Ectodermal cell (in vitro differentiated cells): ENCODE results near the gene BMP15.

ENCODE experiments used
- H3K27ac ChIP-seq: 2 replicates; pipeline ENCODE4 v1.7.0; 2013; ENCODE audit warnings: mild to moderate bottlenecking, low read depth, low read length; ENCODE audit not compliant: insufficient read depth, poor library complexity, severe bottlenecking
- H3K27me3 ChIP-seq: 2 replicates; pipeline ENCODE4 v1.7.0; 2013; ENCODE audit warnings: mild to moderate bottlenecking, low read length; ENCODE audit not compliant: insufficient read depth, control insufficient read depth, poor library complexity, severe bottlenecking
- H3K36me3 ChIP-seq: one replicate; pipeline ENCODE4 v1.7.0; 2013; ENCODE audit warnings: low read length; ENCODE audit not compliant: control insufficient read depth, insufficient read depth
- H3K4me1 ChIP-seq: one replicate; pipeline ENCODE4 v1.7.0; 2013; ENCODE audit warnings: low read length; ENCODE audit not compliant: control insufficient read depth, insufficient read depth
- H3K4me3 ChIP-seq: 2 replicates; pipeline ENCODE4 v1.7.0; 2013; ENCODE audit warnings: low read depth, low read length, control low read depth; ENCODE audit not compliant: insufficient read depth
- H3K9me3 ChIP-seq: 2 replicates; pipeline ENCODE4 v1.7.0; 2013; ENCODE audit warnings: mild to moderate bottlenecking, low read length, moderate library complexity; ENCODE audit not compliant: control insufficient read depth
- WGBS, 2 experiments: methylation state at CpG; one replicate each; pipeline ENCODE4 v1.1.7; 2013; ENCODE audit warnings: missing lambda C conversion rate in 2 of 2; 5-methylcytosine and 5-hydroxymethylcytosine counted together

BMP15 gene

GRCh38 chrX:50893466-50893865 is 17.1 kb upstream of the BMP15 start:
- Histone ChIP-seq H3K4me1 (no peaks in the 10 kb centered on the region), H3K36me3 (no peaks in the 10 kb centered on the region), H3K27me3 (no peaks in the 10 kb centered on the region), H3K4me3 (no peak overlapping the region), H3K9me3 (no peaks in the 10 kb centered on the region), H3K27ac (no peak overlapping the region)
- 0% methylated on average over 1 of the region's 1 CpG; no CpG with 5 or more reads in 1 of the 2 experiments for WGBS, 2 experiments

- 96 to 97% methylated on average over 17 of the region's 17 CpGs for WGBS, 2 experiments
- H3K4me3 ChIP-seq: no peak overlapping the region
- no peaks in the 10 kb centered on the region for H3K36me3 ChIP-seq
- H3K27ac ChIP-seq: no peak overlapping the region
- H3K27me3 ChIP-seq: no peaks in the 10 kb centered on the region
- H3K9me3 ChIP-seq: no peaks in the 10 kb centered on the region
- no peaks in the 10 kb centered on the region for H3K4me1 ChIP-seq
Measured at GRCh38 chrX:50905334-50905733, 5.2 kb upstream of the BMP15 start.

- H3K27me3 ChIP-seq: no peaks in the 10 kb centered on the region
- H3K9me3 ChIP-seq: no peaks in the 10 kb centered on the region
- no peak overlapping the region for H3K27ac ChIP-seq
- H3K4me1 ChIP-seq: no peaks in the 10 kb centered on the region
- no peaks in the 10 kb centered on the region for H3K36me3 ChIP-seq
- no peak overlapping the region for H3K4me3 ChIP-seq
Measured at GRCh38 chrX:50913520-50913919, 3.0 kb downstream of the BMP15 start.

GRCh38 chrX:50920132-50920531 is 9.6 kb downstream of the BMP15 start:
- H3K4me1 ChIP-seq: no peaks in the 10 kb centered on the region
- no peaks in the 10 kb centered on the region for H3K27me3 ChIP-seq
- no peaks in the 10 kb centered on the region for H3K9me3 ChIP-seq
- H3K27ac ChIP-seq: no peak overlapping the region
- no peak overlapping the region for H3K4me3 ChIP-seq
- no peaks in the 10 kb centered on the region for H3K36me3 ChIP-seq

- Histone ChIP-seq H3K27me3 (no peaks in the 10 kb centered on the region), H3K4me1 (no peaks in the 10 kb centered on the region), H3K9me3 (no peaks in the 10 kb centered on the region), H3K36me3 (no peaks in the 10 kb centered on the region), H3K27ac (no peak overlapping the region), H3K4me3 (no peak overlapping the region)
Measured at GRCh38 chrX:50927127-50927526, 16.6 kb downstream of the BMP15 start.

GRCh38 chrX:50941638-50942037 is 31.1 kb downstream of the BMP15 start:
- H3K9me3 ChIP-seq: no peaks in the 10 kb centered on the region
- no peaks in the 10 kb centered on the region for H3K4me1 ChIP-seq
- H3K4me3 ChIP-seq: no peak overlapping the region
- H3K27me3 ChIP-seq: no peaks in the 10 kb centered on the region
- H3K27ac ChIP-seq: no peak overlapping the region
- WGBS, 2 experiments: 90 to 99% methylated on average over 3 of the region's 3 CpGs
- H3K36me3 ChIP-seq: no peaks in the 10 kb centered on the region

- WGBS, 2 experiments: 97% methylated on average over 2 of the region's 2 CpGs; no CpG with 5 or more reads in 1 of the 2 experiments
- Histone ChIP-seq H3K9me3 (no peaks in the 10 kb centered on the region), H3K27me3 (no peaks in the 10 kb centered on the region), H3K4me3 (no peak overlapping the region), H3K4me1 (no peaks in the 10 kb centered on the region), H3K36me3 (no peaks in the 10 kb centered on the region), H3K27ac (no peak overlapping the region)
Measured at GRCh38 chrX:50942471-50942870, 31.9 kb downstream of the BMP15 start.

GRCh38 chrX:50952406-50952805 is 41.9 kb downstream of the BMP15 start:
- Histone ChIP-seq H3K9me3 (no peaks in the 10 kb centered on the region), H3K4me3 (no peak overlapping the region), H3K4me1 (no peaks in the 10 kb centered on the region), H3K27ac (no peak overlapping the region), H3K27me3 (no peaks in the 10 kb centered on the region), H3K36me3 (no peaks in the 10 kb centered on the region)
- WGBS, 2 experiments: 94 to 100% methylated on average over 1 of the region's 1 CpG

- no peak overlapping the region for H3K4me3 ChIP-seq
Measured at GRCh38 chrX:50953832-50954231, 43.3 kb downstream of the BMP15 start.

GRCh38 chrX:50962156-50962555 is 51.6 kb downstream of the BMP15 start:
- Histone ChIP-seq H3K9me3 (no peaks in the 10 kb centered on the region), H3K4me3 (no peak overlapping the region), H3K36me3 (no peaks in the 10 kb centered on the region), H3K27me3 (no peaks in the 10 kb centered on the region), H3K4me1 (no peaks in the 10 kb centered on the region), H3K27ac (no peak overlapping the region)
- WGBS, 2 experiments: 65 to 66% methylated on average over 3 of the region's 3 CpGs

More at GRCh38 chrX:50953832-50954231, 43.3 kb downstream of the BMP15 start:
- H3K27me3 ChIP-seq: no peaks in the 10 kb centered on the region
- no peaks in the 10 kb centered on the region for H3K4me1 ChIP-seq
- H3K27ac ChIP-seq: no peak overlapping the region
- H3K36me3 ChIP-seq: no peaks in the 10 kb centered on the region
- H3K9me3 ChIP-seq: no peaks in the 10 kb centered on the region
- 100% methylated on average over 1 of the region's 1 CpG; no CpG with 5 or more reads in 1 of the 2 experiments for WGBS, 2 experiments

GRCh38 chrX:50963842-50964241 is 53.3 kb downstream of the BMP15 start:
- Histone ChIP-seq H3K9me3 (no peaks in the 10 kb centered on the region), H3K4me3 (no peak overlapping the region), H3K36me3 (no peaks in the 10 kb centered on the region), H3K27ac (no peak overlapping the region), H3K27me3 (no peaks in the 10 kb centered on the region), H3K4me1 (no peaks in the 10 kb centered on the region)
